ENCODE measurements around the gene DPF3. TPM values are rescaled to one million over a fixed set of nuclear protein-coding genes. Genes with fewer than 3 reads are reported as not detected.

The DPF3 gene
- total and polyA plus RNA-seq, 7 experiments from 2014 or later = 0.07 to 5.5 (median 0.57) TPM; not detected in 1

DNA sequence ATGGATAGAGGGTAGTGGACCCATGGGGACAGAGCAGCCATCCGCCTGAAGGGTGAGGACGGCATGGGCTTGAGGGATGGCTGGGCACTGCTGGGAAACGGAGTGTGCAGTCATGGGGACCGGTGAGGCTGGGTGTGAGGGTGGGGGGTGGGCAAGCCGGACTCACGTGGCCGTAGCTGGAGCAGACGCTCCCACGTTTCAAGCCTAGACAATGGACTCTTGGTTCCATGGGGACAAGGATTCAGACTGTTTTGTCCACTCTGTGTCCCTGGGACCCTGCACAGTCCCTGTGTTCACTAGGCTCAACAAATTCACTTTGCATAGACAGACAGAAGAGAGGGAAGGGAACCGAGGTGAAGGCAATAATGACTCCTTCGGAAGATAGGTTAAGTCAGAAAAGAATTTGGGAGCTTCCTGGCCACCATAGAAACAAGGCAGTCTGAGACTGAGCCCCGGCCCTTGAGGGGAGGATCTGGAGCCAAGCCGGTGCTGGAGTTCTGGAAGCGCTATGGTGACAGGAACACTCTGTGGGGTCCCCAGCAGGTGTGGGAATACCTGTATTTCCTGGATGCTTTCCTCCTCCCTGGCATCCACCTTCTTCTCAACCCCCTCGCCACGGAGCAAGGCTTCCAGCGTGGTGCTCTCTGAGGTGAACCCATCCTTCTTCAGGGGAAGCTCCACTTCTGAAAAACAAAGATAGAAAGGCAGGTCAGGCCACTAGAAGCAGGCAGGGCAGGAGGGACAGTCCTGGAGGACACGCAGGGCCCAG is 162.5 kb downstream of the DPF3 start:
- Mint-ChIP-seq H3K4me1 (no peaks in the 10 kb centered on the region), H3K27ac (no peak overlapping the region), H3K9me3 (peaks cover 0 to 2% (median 0%) of the 10 kb centered on the region in 11 donors), H3K27me3 (peaks cover 0 to 4% (median 0%) of the 10 kb centered on the region in 5 donors), H3K4me3 (no peak overlapping the region), H3K36me3 (peaks cover 0 to 2% (median 0%) of the 10 kb centered on the region in 5 donors)
- no peaks in the 10 kb centered on the region for H3K36me3 ChIP-seq (ENCODE audit: control insufficient read depth in 2 of 3, insufficient read depth in 3 of 3, low read length in 3 of 3)
- ChIA-PET CTCF (no interaction called here), POLR2A (no interaction called here)
- DNase-seq (no peak), ATAC-seq (no peak)
- no peaks in the 10 kb centered on the region for H3K4me1 ChIP-seq (ENCODE audit: control insufficient read depth in 2 of 2, insufficient read depth in 2 of 2, low read length in 2 of 2)
- H3K9me3 ChIP-seq (ENCODE audit: control insufficient read depth in 2 of 3, low read length in 3 of 3) = no peaks in the 10 kb centered on the region
- H3K27ac ChIP-seq (ENCODE audit: low read depth, low read length) = no peak overlapping the region
- H3K4me3 ChIP-seq (ENCODE audit: low read length) = no peak overlapping the region
- intact Hi-C loops (cut with micrococcal nuclease) = loop anchor here in 1 of 2 donors (10.0 kb wide), 1 partner anchor 173 kb away; no protein-coding TSS in a partner anchor
- H3K27me3 ChIP-seq (ENCODE audit: control insufficient read depth in 2 of 2, insufficient read depth in 2 of 2, low read length in 2 of 2) = no peaks in the 10 kb centered on the region

- peaks cover 0 to 4% (median 0%) of the 10 kb centered on the region in 5 donors for H3K27me3 Mint-ChIP-seq
- Histone ChIP-seq H3K9me3 (ENCODE audit: control insufficient read depth in 2 of 3, low read length in 3 of 3) (no peaks in the 10 kb centered on the region), H3K36me3 (ENCODE audit: control insufficient read depth in 2 of 3, insufficient read depth in 3 of 3, low read length in 3 of 3) (no peaks in the 10 kb centered on the region), H3K4me1 (ENCODE audit: control insufficient read depth in 2 of 2, insufficient read depth in 2 of 2, low read length in 2 of 2) (no peaks in the 10 kb centered on the region), H3K27ac (ENCODE audit: low read depth, low read length) (no peak overlapping the region), H3K4me3 (ENCODE audit: low read length) (no peak overlapping the region), H3K27me3 (ENCODE audit: control insufficient read depth in 2 of 2, insufficient read depth in 2 of 2, low read length in 2 of 2) (no peaks in the 10 kb centered on the region)
- DNase-seq (no peak), ATAC-seq (no peak)
- peaks cover 0 to 2% (median 0%) of the 10 kb centered on the region in 5 donors for H3K36me3 Mint-ChIP-seq
- no peak overlapping the region for H3K27ac Mint-ChIP-seq
- ChIA-PET CTCF (no interaction called here), POLR2A (no interaction called here)
- intact Hi-C loops (cut with micrococcal nuclease) = loop anchor here in 1 of 2 donors (10.0 kb wide), 1 partner anchor 174 kb away; no protein-coding TSS in a partner anchor
- peaks cover 0 to 2% (median 0%) of the 10 kb centered on the region in 11 donors for H3K9me3 Mint-ChIP-seq
- no peak overlapping the region for H3K4me3 Mint-ChIP-seq
- H3K4me1 Mint-ChIP-seq = no peaks in the 10 kb centered on the region
These were observed 163.4 kb downstream of the DPF3 start for GRCh38 chr14:72730468-72730867.

DNA sequence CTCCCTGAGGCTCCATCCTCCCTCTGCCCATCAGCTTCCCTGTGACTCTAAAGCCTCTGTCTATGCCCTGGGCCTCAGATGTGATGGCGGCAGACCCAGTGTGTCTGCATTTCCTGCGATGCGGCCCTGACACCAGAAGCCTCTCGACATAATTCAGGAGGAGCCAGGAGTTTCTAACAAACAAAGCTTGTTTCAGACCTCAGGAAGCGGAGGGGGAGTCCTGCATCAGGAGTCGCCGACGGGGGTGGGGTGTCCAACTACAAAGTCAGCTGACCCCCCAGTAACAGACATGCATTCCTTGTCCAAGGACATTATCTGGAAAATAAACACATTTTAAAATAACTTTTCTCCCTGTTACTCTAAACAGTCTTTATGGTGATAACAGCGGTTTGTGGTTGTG is 167.5 kb downstream of the DPF3 start:
- POLR2A ChIA-PET = no interaction called here
- no peaks in the 10 kb centered on the region for H3K27me3 Mint-ChIP-seq
- intact Hi-C loops (cut with micrococcal nuclease) = no loop called here
- peaks cover 0 to 2% (median 0%) of the 10 kb centered on the region in 11 donors for H3K9me3 Mint-ChIP-seq
- CTCF ChIA-PET = no interaction called here
- Histone ChIP-seq H3K4me1 (ENCODE audit: control insufficient read depth in 2 of 2, insufficient read depth in 2 of 2, low read length in 2 of 2) (no peaks in the 10 kb centered on the region), H3K9me3 (ENCODE audit: control insufficient read depth in 2 of 3, low read length in 3 of 3) (no peaks in the 10 kb centered on the region), H3K27ac (ENCODE audit: low read depth, low read length) (no peak overlapping the region), H3K27me3 (ENCODE audit: control insufficient read depth in 2 of 2, insufficient read depth in 2 of 2, low read length in 2 of 2) (no peaks in the 10 kb centered on the region), H3K4me3 (ENCODE audit: low read length) (no peak overlapping the region), H3K36me3 (ENCODE audit: control insufficient read depth in 2 of 3, insufficient read depth in 3 of 3, low read length in 3 of 3) (no peaks in the 10 kb centered on the region)
- DNase-seq = no peak
- ATAC-seq = no peak
- H3K4me1 Mint-ChIP-seq = peaks cover 0 to 14% (median 3%) of the 10 kb centered on the region in 7 donors
- H3K27ac Mint-ChIP-seq = no peak overlapping the region
- no peak overlapping the region for H3K4me3 Mint-ChIP-seq
- H3K36me3 Mint-ChIP-seq = peaks cover 0 to 4% (median 0%) of the 10 kb centered on the region in 5 donors

GRCh38 chr14:72723858-72724530 is 169.9 kb downstream of the DPF3 start:
- Histone ChIP-seq H3K4me3 (ENCODE audit: low read length) (no peak overlapping the region), H3K9me3 (ENCODE audit: control insufficient read depth in 2 of 3, low read length in 3 of 3) (no peaks in the 10 kb centered on the region), H3K27ac (ENCODE audit: low read depth, low read length) (no peak overlapping the region), H3K27me3 (ENCODE audit: control insufficient read depth in 2 of 2, insufficient read depth in 2 of 2, low read length in 2 of 2) (no peaks in the 10 kb centered on the region), H3K4me1 (ENCODE audit: control insufficient read depth in 2 of 2, insufficient read depth in 2 of 2, low read length in 2 of 2) (no peaks in the 10 kb centered on the region), H3K36me3 (ENCODE audit: control insufficient read depth in 2 of 3, insufficient read depth in 3 of 3, low read length in 3 of 3) (no peaks in the 10 kb centered on the region)
- Mint-ChIP-seq H3K27ac (no peak overlapping the region), H3K4me1 (peaks cover 0 to 14% (median 3%) of the 10 kb centered on the region in 7 donors), H3K4me3 (no peak overlapping the region), H3K27me3 (no peaks in the 10 kb centered on the region), H3K9me3 (peaks cover 0 to 2% (median 0%) of the 10 kb centered on the region in 11 donors), H3K36me3 (peaks cover 0 to 4% (median 0%) of the 10 kb centered on the region in 5 donors)
- POLR2A ChIA-PET = no interaction called here
- DNase-seq (no peak), ATAC-seq (no peak)
- CTCF ChIA-PET = no interaction called here
- intact Hi-C loops (cut with micrococcal nuclease) = no loop called here

- H3K4me1 ChIP-seq (ENCODE audit: control insufficient read depth in 2 of 2, insufficient read depth in 2 of 2, low read length in 2 of 2) = no peaks in the 10 kb centered on the region
- ATAC-seq (no peak), DNase-seq (no peak)
- Mint-ChIP-seq H3K4me1 (peaks cover under 1 to 16% (median 5%) of the 10 kb centered on the region in 7 donors), H3K4me3 (no peak overlapping the region), H3K36me3 (peaks cover 0 to 4% (median 0%) of the 10 kb centered on the region in 5 donors), H3K27ac (no peak overlapping the region), H3K9me3 (no peaks in the 10 kb centered on the region), H3K27me3 (no peaks in the 10 kb centered on the region)
- POLR2A ChIA-PET = no interaction called here
- no peak overlapping the region for H3K27ac ChIP-seq (ENCODE audit: low read depth, low read length)
- CTCF ChIA-PET = no interaction called here
- no peaks in the 10 kb centered on the region for H3K36me3 ChIP-seq (ENCODE audit: control insufficient read depth in 2 of 3, insufficient read depth in 3 of 3, low read length in 3 of 3)
- intact Hi-C loops (cut with micrococcal nuclease) = no loop called here
- H3K27me3 ChIP-seq (ENCODE audit: control insufficient read depth in 2 of 2, insufficient read depth in 2 of 2, low read length in 2 of 2) = no peaks in the 10 kb centered on the region
- H3K9me3 ChIP-seq (ENCODE audit: control insufficient read depth in 2 of 3, low read length in 3 of 3) = no peaks in the 10 kb centered on the region
- H3K4me3 ChIP-seq (ENCODE audit: low read length) = no peak overlapping the region
These were observed 171.6 kb downstream of the DPF3 start for GRCh38 chr14:72722201-72722785.

DNA sequence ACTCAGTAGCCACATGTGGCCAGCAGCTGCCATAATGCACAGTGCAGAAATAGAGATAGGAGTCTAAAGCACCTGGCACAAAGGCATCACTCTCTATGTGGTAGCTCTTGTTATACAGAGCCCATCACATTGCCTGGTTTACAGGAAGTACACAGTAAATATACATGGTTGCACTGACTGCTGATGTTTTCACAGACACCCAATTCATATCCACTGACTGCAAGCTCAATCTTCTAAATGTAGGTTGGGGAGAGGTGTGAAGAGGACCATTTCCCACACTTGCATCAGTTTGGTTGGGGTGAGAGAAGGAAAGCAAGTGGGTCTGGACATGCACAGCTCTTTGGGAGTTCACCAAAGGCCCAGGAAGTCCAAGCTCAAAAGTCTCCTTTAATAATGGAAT is 172.8 kb downstream of the DPF3 start:
- Histone ChIP-seq H3K27me3 (ENCODE audit: control insufficient read depth in 2 of 2, insufficient read depth in 2 of 2, low read length in 2 of 2) (no peaks in the 10 kb centered on the region), H3K4me1 (ENCODE audit: control insufficient read depth in 2 of 2, insufficient read depth in 2 of 2, low read length in 2 of 2) (no peaks in the 10 kb centered on the region), H3K27ac (ENCODE audit: low read depth, low read length) (no peak overlapping the region), H3K4me3 (ENCODE audit: low read length) (no peak overlapping the region), H3K9me3 (ENCODE audit: control insufficient read depth in 2 of 3, low read length in 3 of 3) (no peaks in the 10 kb centered on the region), H3K36me3 (ENCODE audit: control insufficient read depth in 2 of 3, insufficient read depth in 3 of 3, low read length in 3 of 3) (no peaks in the 10 kb centered on the region)
- no peak overlapping the region for H3K4me3 Mint-ChIP-seq
- H3K36me3 Mint-ChIP-seq = peaks cover 0 to 4% (median 0%) of the 10 kb centered on the region in 5 donors
- H3K4me1 Mint-ChIP-seq = peaks cover 9 to 28% (median 12%) of the 10 kb centered on the region in 7 donors
- H3K27ac Mint-ChIP-seq = no peak overlapping the region
- ATAC-seq = no peak
- H3K27me3 Mint-ChIP-seq = no peaks in the 10 kb centered on the region
- ChIA-PET CTCF (no interaction called here), POLR2A (no interaction called here)
- peaks cover 0 to 5% (median 0%) of the 10 kb centered on the region in 11 donors for H3K9me3 Mint-ChIP-seq
- DNase-seq = no peak
- intact Hi-C loops (cut with micrococcal nuclease) = no loop called here

All from naive thymus-derived CD4-positive, alpha-beta T cell (primary cell).